Measurements from ENCODE around the gene MYMX.

The MYMX gene

DNA sequence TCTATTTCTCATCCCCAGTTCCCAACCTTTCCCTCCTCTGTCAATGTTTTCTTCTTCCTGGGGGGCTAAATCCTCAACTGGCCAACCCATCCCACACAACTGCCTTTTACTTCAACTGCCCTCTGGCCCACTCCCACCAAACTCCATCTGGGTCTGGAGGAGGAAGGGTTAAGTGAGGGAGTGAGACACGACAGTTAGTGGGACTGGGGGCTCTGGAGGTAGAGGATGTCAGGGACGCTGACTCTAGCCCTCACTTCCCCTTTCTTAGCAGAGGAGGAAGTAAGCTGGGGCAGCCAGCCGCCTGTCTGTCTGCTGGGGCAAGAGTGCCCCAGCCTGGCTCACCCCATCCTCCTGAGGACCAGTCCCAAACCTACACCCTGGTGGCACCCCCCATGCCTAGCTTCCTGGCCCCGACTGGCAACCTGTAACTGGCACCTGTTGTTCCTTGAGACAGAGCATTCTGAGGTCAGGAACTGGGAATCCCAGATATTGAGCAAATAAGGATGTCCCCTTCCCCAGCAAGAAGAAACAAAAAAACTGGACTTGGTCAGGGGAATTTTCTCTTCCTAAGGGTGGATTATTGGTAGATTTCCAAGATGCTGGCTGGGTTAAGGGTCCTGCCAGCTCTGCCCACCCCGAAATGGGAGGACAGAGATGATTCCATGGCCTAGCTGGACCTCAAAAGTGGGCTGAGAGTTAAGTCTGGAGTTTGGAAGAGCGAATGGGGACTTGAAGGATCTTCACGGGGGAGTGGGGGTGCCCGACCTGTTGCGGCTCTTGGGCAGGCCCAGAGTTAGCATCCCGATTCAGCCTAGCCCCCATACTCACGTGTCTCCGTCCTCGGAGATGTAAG, 47.7 kb downstream of the MYMX start:
- DNase-seq (ENCODE audit: low read depth, low spot score): no peak

DNA sequence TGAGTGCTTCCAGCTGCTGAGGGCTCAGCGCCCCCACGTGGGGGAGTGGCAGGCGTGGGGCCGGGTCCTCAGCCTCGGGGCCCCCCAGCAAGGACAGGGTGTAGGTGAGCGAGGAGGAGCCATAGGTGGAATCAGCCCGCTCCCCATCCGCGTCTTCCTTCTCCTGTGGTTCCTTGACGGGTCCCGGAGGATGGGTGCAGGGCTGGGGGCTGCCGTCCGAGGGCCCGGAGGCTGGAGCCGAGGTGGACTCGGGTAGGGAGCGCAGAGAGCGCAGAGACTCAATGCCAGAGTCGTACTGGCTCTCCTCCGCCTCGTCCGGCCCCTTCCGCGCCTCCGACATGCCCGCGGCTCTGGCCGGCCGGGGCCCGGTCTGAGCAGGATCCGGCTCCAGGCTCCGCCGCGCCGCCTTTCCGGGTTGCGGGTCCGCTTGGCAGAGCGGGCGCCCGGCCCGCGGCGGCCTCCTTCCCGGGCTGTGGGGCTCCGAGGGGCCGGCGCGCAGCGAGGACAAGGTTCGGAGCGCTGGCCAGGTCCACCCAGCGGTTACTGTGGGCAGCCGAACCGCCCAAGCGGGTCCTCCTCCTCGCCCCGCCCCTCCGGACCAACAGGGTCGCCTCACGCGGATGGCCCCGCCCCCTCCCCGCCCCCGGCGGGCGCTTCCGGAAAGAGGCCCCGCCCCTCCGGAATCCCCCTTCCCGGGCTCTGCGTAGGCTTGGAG, 48.4 kb downstream of the MYMX start, which contains the start of gene NFKBIE:
Gene NFKBIE (minus strand): TSS at position 545 of the 715 bp plus-strand sequence. CDS start 205 bp downstream, at position 340.
- no peak for DNase-seq (ENCODE audit: low read depth, low spot score)

GRCh38 chr6:44265722-44266233, 49.1 kb downstream of the MYMX start:
- DNase-seq (ENCODE audit: low read depth, low spot score): no peak

DNA sequence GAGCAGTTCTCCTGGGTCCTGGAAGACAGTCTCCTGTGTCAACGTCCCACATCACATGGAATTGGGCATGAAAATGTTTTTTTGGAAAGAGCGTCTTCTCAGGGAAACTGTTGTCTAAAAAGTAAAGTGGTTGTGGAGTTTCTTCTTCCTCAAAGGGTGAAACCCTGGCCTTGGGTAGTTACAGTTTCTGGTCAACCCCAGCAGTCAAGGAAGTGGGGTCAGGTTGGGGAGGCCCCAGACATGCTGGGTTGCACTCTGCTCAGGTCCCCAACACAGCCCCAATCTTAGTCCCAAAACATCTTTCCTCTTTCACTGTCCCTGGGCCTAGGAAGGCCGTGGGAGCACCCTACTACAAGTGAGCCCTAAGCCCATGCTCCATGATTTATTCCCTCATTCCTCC, 49.6 kb downstream of the MYMX start:
- DNase-seq (ENCODE audit: low read depth, low spot score): no peak

- no peak for DNase-seq (ENCODE audit: low read depth, low spot score)
Observed at GRCh38 chr6:44267252-44267651, 50.5 kb downstream of the MYMX start.
